Activated naive CD8-positive, alpha-beta T cell treated with anti-CD3 and anti-CD28 coated beads, Interleukin-2, amount 10 ng/mL, durations not matched to agents 7 days and 5 days (primary cell): ENCODE data around the gene STXBP2. TPM values are rescaled to one million over a fixed set of nuclear protein-coding genes. Genes with fewer than 3 reads are reported as not detected.

Experiments
- ATAC-seq: fragments of 150-1000 bp; cut with Tn5 transposase; one replicate; pipeline ENCODE4 v1.10.0; 2021; ENCODE audit warnings: low read depth, moderate library complexity
- POLR2A ChIA-PET: fragments of 350-600 bp; sonication (Branson Sonifier 250); formaldehyde crosslinking; loops from one replicate; lab custom pipeline; 2021; ENCODE audit warnings: antibody characterized with exemption; lab: Charles Lee
- DNase-seq: peaks from one replicate; pipeline ENCODE4 v3.0.0; 2021
- H3K27ac Mint-ChIP-seq: one replicate; pipeline ENCODE4 v1.8.0; 2022; ENCODE audit warnings: mild to moderate bottlenecking, mixed read lengths
- H3K27me3 Mint-ChIP-seq: one replicate; pipeline ENCODE4 v1.8.0; 2022; ENCODE audit warnings: mild to moderate bottlenecking, moderate library complexity, mixed read lengths
- H3K36me3 Mint-ChIP-seq: one replicate; pipeline ENCODE4 v1.8.0; 2021; ENCODE audit warnings: mild to moderate bottlenecking, mixed read lengths
- H3K4me1 Mint-ChIP-seq: one replicate; pipeline ENCODE4 v1.8.0; 2021; ENCODE audit warnings: mixed read lengths
- H3K4me3 Mint-ChIP-seq: one replicate; pipeline ENCODE4 v1.8.0; 2022; ENCODE audit warnings: mild to moderate bottlenecking, moderate library complexity, mixed read lengths
- H3K9me3 Mint-ChIP-seq: one replicate; pipeline ENCODE4 v1.8.0; 2021; ENCODE audit warnings: mixed read lengths
- total RNA-seq, 2 experiments: library from RNA; stranded (reverse); gene quantifications; one replicate each; pipeline ENCODE4 v1.2.3, GENCODE V29; 2021

The STXBP2 gene
- total RNA-seq, 2 experiments from 2014 or later, result 170 to 189 TPM

- POLR2A ChIA-PET, result interaction anchor here (0.6 to 1.5 kb wide), 2 partner anchors 10 to 130 kb away, joined by 3 read pairs; partner anchors contain the start of gene PET100
These were observed 17.1 kb upstream of the STXBP2 start for GRCh38 chr19:7619671-7620441.

GRCh38 chr19:7620442-7621412 is 16.2 kb upstream of the STXBP2 start:
- no peak for DNase-seq
- Mint-ChIP-seq H3K36me3 (peaks cover 16% of the 10 kb centered on the region), H3K27ac (no peak overlapping the region), H3K4me3 (no peak overlapping the region), H3K27me3 (no peaks in the 10 kb centered on the region), H3K9me3 (no peaks in the 10 kb centered on the region), H3K4me1 (no peaks in the 10 kb centered on the region)
- no peak for ATAC-seq
- POLR2A ChIA-PET, result interaction anchor here (1.5 kb wide), 1 partner anchor 9 kb away, joined by 3 read pairs; the partner anchor contains the start of gene PET100

More at GRCh38 chr19:7619671-7620441, 17.1 kb upstream of the STXBP2 start:
- ATAC-seq (no peak), DNase-seq (no peak)
- H3K9me3 Mint-ChIP-seq, result no peaks in the 10 kb centered on the region
- no peak overlapping the region for H3K4me3 Mint-ChIP-seq
- H3K27me3 Mint-ChIP-seq, result no peaks in the 10 kb centered on the region
- H3K4me1 Mint-ChIP-seq, result no peaks in the 10 kb centered on the region
- peaks cover 16% of the 10 kb centered on the region for H3K36me3 Mint-ChIP-seq
- no peak overlapping the region for H3K27ac Mint-ChIP-seq

DNA sequence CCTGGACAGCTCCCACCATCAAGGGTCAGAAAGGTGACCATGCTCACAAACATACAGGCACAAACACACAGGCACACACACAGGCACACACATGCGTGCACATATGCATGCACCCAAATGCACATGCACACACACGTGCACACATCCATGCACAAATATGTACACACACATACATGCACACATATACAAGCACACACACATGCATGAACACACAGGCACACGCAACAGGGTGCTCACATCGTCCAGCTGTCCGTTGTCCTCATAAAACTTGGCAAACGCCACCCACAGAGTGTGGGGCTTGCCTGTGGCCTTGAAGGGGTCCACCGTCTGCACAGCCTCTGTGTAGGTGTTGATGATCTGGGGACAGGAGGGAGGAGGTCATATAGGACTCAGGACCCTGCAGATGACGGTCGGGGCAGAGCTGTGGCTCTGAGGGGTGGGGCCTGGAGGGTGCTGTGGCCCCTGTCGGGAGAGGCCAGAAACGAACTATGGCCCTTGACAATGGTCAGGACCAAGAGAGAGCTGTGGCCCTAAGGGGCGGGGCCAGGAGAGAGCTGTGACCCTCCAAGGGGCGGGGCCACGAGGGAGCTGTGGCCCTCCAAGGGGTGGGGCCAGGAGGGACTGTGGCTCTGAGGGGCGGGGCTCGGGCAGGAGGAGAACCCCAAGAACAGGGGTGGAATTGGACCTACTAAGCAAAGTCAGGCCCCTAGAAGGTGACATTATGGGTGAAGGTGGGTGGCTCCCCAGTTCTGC is 13.8 kb upstream of the STXBP2 start:
- Mint-ChIP-seq H3K36me3 (peaks cover 16% of the 10 kb centered on the region), H3K27ac (no peak overlapping the region), H3K4me1 (peaks cover 4% of the 10 kb centered on the region), H3K27me3 (no peaks in the 10 kb centered on the region), H3K9me3 (no peaks in the 10 kb centered on the region), H3K4me3 (no peak overlapping the region)
- no peak for DNase-seq
- ATAC-seq, result no peak
- POLR2A ChIA-PET, result no interaction called here

- H3K27ac Mint-ChIP-seq, result no peak overlapping the region
- no peaks in the 10 kb centered on the region for H3K27me3 Mint-ChIP-seq
- peaks cover 12% of the 10 kb centered on the region for H3K4me1 Mint-ChIP-seq
- ATAC-seq (no peak), DNase-seq (no peak)
- H3K9me3 Mint-ChIP-seq, result no peaks in the 10 kb centered on the region
- peaks cover 11% of the 10 kb centered on the region for H3K36me3 Mint-ChIP-seq
- POLR2A ChIA-PET, result no interaction called here
- no peak overlapping the region for H3K4me3 Mint-ChIP-seq
These were observed 12.9 kb upstream of the STXBP2 start for GRCh38 chr19:7623725-7624603.

DNA sequence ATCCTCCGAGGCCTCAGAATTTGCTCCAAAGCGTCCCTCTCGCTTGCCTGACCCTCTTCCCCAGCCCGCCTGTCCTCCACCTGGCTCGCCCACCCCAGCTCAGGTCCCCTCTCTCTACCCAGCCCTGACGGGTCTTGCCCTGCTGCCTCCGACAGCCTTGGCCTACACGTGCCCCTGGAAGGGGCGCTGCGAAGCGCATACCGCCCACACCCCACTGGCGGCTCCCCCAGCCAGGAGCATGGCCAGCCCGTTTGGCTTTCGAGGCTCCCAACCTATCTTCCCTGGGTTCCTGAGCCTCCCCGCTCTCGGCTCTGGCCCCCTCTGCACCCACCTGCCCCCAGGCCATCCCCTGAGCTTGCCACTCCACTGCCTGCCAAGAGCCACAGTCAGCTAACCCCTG is 12.1 kb upstream of the STXBP2 start:
- H3K27me3 Mint-ChIP-seq, result no peaks in the 10 kb centered on the region
- no peaks in the 10 kb centered on the region for H3K9me3 Mint-ChIP-seq
- DNase-seq (no peak), ATAC-seq (no peak)
- POLR2A ChIA-PET, result no interaction called here
- no peak overlapping the region for H3K27ac Mint-ChIP-seq
- H3K36me3 Mint-ChIP-seq, result peaks cover 15% of the 10 kb centered on the region
- H3K4me1 Mint-ChIP-seq, result peaks cover 15% of the 10 kb centered on the region
- no peak overlapping the region for H3K4me3 Mint-ChIP-seq

DNA sequence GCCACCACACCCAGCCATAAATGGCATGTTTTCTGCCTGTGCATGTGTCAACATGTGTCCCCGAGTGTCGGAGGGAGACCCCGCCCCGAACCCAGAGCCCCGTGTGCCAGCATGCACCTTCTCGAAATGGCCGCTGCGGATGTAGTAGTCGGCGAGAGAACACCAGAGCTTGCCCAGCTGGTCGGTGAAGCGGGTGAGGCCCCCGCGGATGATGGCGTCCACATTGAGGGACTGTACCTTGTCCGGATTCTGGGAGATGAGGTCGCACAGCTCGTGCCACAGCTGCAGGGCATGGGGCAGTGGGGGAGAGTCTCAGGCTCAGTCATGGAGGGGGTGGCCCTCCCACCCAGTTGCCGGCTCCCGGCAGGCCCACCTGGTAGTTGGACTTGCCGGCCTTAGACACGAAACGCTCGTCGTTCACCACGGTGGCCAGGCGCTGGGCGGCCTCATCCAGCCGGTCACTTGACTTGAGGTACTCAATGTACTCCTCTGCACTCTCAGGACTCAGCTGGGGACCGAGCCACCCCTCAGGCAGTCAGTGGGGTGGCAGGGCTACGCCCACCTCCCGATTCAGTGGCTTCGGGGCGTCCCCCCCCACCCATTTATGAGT is 11.0 kb upstream of the STXBP2 start:
- H3K27ac Mint-ChIP-seq, result no peak overlapping the region
- DNase-seq, result no peak
- H3K4me3 Mint-ChIP-seq, result no peak overlapping the region
- POLR2A ChIA-PET, result no interaction called here
- H3K4me1 Mint-ChIP-seq, result peaks cover 23% of the 10 kb centered on the region
- peaks cover 15% of the 10 kb centered on the region for H3K36me3 Mint-ChIP-seq
- no peaks in the 10 kb centered on the region for H3K27me3 Mint-ChIP-seq
- ATAC-seq, result no peak
- no peaks in the 10 kb centered on the region for H3K9me3 Mint-ChIP-seq

DNA sequence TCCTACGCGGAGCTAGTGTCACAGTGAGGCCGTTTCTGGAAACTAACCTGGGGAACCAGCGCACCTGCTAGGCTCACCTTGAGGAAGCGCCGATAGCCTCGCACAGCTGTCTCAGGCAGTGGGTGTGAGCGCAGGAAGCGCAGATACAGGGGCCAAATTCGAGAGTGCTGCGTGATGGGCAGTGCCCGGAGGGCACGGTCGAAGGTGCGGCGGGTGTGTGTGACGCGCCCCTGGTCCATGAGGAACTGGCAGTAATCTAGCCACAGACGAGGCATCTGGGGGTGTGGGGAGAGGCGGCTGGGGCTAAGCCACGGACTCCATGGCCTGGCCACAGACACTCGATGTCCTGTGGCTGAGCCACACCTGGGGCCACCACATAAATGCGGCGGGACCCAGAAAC is 9.7 kb upstream of the STXBP2 start:
- Mint-ChIP-seq H3K27ac (no peak overlapping the region), H3K9me3 (no peaks in the 10 kb centered on the region), H3K4me1 (peaks cover 28% of the 10 kb centered on the region), H3K27me3 (no peaks in the 10 kb centered on the region), H3K4me3 (no peak overlapping the region), H3K36me3 (peaks cover 11% of the 10 kb centered on the region)
- DNase-seq, result no peak
- ATAC-seq, result no peak
- POLR2A ChIA-PET, result interaction anchor here (0.6 kb wide), 1 partner anchor 89 kb away, joined by 4 read pairs; no protein-coding TSS in a partner anchor

DNA sequence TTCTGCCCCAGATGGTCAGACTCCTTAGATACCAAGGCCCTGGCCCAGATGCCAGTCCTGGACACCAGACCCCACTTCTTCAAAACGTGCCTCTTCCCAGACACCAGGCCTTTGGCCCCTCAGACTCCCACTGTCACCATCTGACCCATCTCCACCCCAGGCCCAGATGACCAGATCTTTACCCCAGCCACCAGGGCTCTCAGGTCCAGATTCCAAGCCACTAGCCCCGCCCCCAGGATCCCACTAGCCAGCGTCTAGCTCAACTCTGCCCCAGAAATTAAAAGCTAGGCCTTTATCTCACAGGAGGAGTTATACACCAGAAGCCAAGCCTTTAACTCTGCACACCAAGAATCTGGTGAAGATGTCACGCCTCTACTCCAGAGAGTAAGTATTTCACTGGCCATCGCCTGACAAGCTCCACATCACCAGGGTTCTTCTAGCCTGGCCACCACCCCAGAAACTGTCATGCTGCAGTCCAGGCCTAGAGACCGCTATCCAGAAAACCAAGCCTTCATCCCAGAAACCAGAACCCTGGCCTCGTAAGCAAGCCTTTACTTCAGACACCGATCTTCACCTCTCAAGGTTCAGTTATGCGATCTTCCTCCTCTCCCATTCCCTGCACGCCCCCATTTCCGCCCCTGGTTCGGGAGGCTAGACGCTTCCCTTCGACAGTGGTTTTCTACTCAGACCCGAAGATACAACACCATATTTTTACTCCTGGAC is 8.2 kb upstream of the STXBP2 start:
- H3K27me3 Mint-ChIP-seq, result no peaks in the 10 kb centered on the region
- peak overlapping the region; percentile 100 for H3K27ac Mint-ChIP-seq
- DNase-seq (no peak), ATAC-seq (no peak)
- H3K4me3 Mint-ChIP-seq, result peak overlapping the region; percentile 98
- peaks cover 8% of the 10 kb centered on the region for H3K36me3 Mint-ChIP-seq
- H3K4me1 Mint-ChIP-seq, result peaks cover 28% of the 10 kb centered on the region
- POLR2A ChIA-PET, result interaction anchor here (0.8 to 2.5 kb wide), 11 partner anchors 16 to 283 kb away, joined by 3 to 16 read pairs (median 4); partner anchors contain the start of genes MCOLN1, RETN and TRAPPC5
- no peaks in the 10 kb centered on the region for H3K9me3 Mint-ChIP-seq

GRCh38 chr19:7629347-7630054 is 7.4 kb upstream of the STXBP2 start, which contains the start of the genes PET100 and XAB2:
Gene PET100 (plus strand): TSS chr19:7629793. CDS start chr19:7629834, 41 bp downstream.
Gene XAB2 (minus strand): TSS chr19:7629545. CDS start chr19:7629527, 18 bp downstream.
- Mint-ChIP-seq H3K27ac (peak within 1 kb of the TSS; percentile 100), H3K27me3 (no peaks in the 10 kb centered on the region), H3K4me3 (peak within 1 kb of the TSS; percentile 98), H3K36me3 (peaks cover 6% of the 10 kb centered on the region), H3K4me1 (peaks cover 28% of the 10 kb centered on the region), H3K9me3 (no peaks in the 10 kb centered on the region)
- peak; percentile 91 for DNase-seq
- POLR2A ChIA-PET, result interaction anchor here (0.7 to 2.5 kb wide), 19 partner anchors 9 to 284 kb away, joined by 3 to 16 read pairs (median 4); partner anchors contain the start of genes MCOLN1, RETN and TRAPPC5
- peak; percentile 98 for ATAC-seq

GRCh38 chr19:7631577-7631976 is 5.3 kb upstream of the STXBP2 start:
- Mint-ChIP-seq H3K27ac (no peak overlapping the region), H3K9me3 (no peaks in the 10 kb centered on the region), H3K4me1 (peaks cover 32% of the 10 kb centered on the region), H3K27me3 (no peaks in the 10 kb centered on the region), H3K4me3 (no peak overlapping the region), H3K36me3 (peaks cover 6% of the 10 kb centered on the region)
- DNase-seq (no peak), ATAC-seq (no peak)
- POLR2A ChIA-PET, result no interaction called here
